Measurements from ENCODE around the gene RNASET2. TPM values are rescaled to one million over a fixed set of nuclear protein-coding genes. Genes with fewer than 3 reads are reported as not detected.

Gene RNASET2
- total RNA-seq, 1 donor, result 22.5 TPM

GRCh38 chr6:166907871-166908806, 48.2 kb downstream of the RNASET2 start:
- no peak for TF ChIP-seq CTCF (IDR thresholded peaks at IDR 0.05; ENCODE audit: insufficient read depth, low read depth, low read length)
- H3K4me3 ChIP-seq (ENCODE audit: low read depth, low read length), result no peak overlapping the region
- no peak for DNase-seq (ENCODE audit: low read depth)

DNA sequence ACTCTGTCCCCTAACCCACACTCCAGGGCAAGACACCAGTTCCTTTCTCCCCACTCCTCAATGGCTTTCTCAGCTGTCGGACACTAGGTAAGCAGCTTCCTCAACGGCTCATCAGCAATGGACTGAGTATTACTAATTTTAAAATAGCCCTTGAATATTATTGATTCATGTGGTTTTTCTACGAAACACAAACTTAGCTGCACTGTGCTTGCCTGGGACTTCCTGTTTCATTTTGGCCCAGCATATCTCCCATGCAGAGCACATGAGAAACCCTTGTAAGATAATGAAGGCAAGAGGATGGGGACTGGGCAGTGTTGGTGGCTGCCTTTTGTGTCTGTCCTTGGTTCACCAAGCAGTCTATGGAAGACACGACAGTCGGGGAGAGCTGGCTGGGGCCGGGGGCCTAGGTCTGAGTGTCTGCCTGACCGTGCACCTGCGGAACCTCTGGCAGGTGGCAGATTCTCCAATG, 48.9 kb downstream of the RNASET2 start:
- TF ChIP-seq CTCF (IDR thresholded peaks at IDR 0.05; ENCODE audit: insufficient read depth, low read depth, low read length), result no peak
- no peak for DNase-seq (ENCODE audit: low read depth)
- H3K4me3 ChIP-seq (ENCODE audit: low read depth, low read length), result no peak overlapping the region

DNA sequence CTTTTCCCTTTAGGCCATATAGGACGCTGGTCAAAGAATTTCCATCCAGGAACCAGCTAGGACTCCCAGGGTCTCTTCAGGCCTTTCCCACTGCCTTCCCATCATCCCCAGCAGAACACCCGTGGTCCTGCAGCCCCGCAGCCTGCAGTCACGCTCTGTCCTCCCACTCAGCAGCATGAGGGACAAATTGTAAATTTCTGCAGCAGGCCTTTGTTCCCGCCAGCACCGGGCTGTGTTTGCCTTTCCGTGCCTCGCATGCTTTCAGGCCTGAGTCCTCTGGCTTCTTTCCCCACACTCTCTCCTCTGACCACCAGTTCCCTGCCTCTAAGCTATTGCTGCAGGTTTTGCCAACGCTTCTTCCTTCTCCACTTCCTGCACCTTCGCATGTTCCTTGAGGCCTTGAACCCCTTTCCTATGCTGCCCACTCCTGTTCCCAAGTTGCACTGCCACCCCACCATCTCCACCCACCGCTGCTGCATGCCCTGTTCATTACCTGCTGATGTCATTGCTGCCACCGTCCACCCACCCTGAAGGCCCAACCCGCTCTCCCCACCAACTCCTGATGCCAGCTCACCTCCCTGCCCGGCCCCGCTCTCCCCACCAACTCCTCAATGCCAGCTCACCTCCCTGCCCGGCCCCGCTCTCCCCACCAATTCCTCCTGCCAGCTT, 49.8 kb downstream of the RNASET2 start:
- no peak for TF ChIP-seq CTCF (IDR thresholded peaks at IDR 0.05; ENCODE audit: insufficient read depth, low read depth, low read length)
- no peak overlapping the region for H3K4me3 ChIP-seq (ENCODE audit: low read depth, low read length)
- no peak for DNase-seq (ENCODE audit: low read depth)

GRCh38 chr6:166905505-166906134, 50.7 kb downstream of the RNASET2 start:
- TF ChIP-seq CTCF (IDR thresholded peaks at IDR 0.05; ENCODE audit: insufficient read depth, low read depth, low read length), result no peak
- no peak overlapping the region for H3K4me3 ChIP-seq (ENCODE audit: low read depth, low read length)
- DNase-seq (ENCODE audit: low read depth), result no peak

- no peak overlapping the region for H3K4me3 ChIP-seq (ENCODE audit: low read depth, low read length)
- TF ChIP-seq CTCF (IDR thresholded peaks at IDR 0.05; ENCODE audit: insufficient read depth, low read depth, low read length), result no peak
- no peak for DNase-seq (ENCODE audit: low read depth)
These were observed 51.3 kb downstream of the RNASET2 start for GRCh38 chr6:166905013-166905412.

- DNase-seq (ENCODE audit: low read depth), result no peak
- TF ChIP-seq CTCF (IDR thresholded peaks at IDR 0.05; ENCODE audit: insufficient read depth, low read depth, low read length), result no peak
- no peak overlapping the region for H3K4me3 ChIP-seq (ENCODE audit: low read depth, low read length)
These were observed 52.1 kb downstream of the RNASET2 start for GRCh38 chr6:166904101-166904746.

All from fibroblast of villous mesenchyme (primary cell).